Panc1 (cell line): ENCODE data around the gene HUNK. TPM values are rescaled to one million over a fixed set of nuclear protein-coding genes. Genes with fewer than 3 reads are reported as not detected.

Experiments used
- ATAC-seq: fragments of 200-7000 bp; cut with Tn5 transposase; 2 replicates; pipeline ENCODE4 v1.9.1; 2020; ENCODE audit warnings: mild to moderate bottlenecking, moderate library complexity
- BruUV-seq: library from RNA; stranded (reverse); fragments of 400-500 nt; replicated peaks from 2 replicates; lab custom pipeline; 2021; lab: Mats Ljungman, UMichigan
- CTCF ChIA-PET: fragments of 300-600 bp; sonication (Branson Sonifier 250); formaldehyde crosslinking; loops from one replicate; lab custom pipeline; 2022; ENCODE audit warnings: antibody characterized with exemption; lab: Charles Lee
- POLR2A ChIA-PET: fragments of 300-600 bp; sonication (Branson Sonifier 250); formaldehyde crosslinking; loops from one replicate; lab custom pipeline; 2022; ENCODE audit warnings: antibody characterized with exemption; lab: Charles Lee
- DNase-seq: peaks from one replicate; pipeline ENCODE4 v3.0.0-alpha.2; 2010; ENCODE audit warnings: low read depth, low spot score
- H3K27ac ChIP-seq: 2 replicates; pipeline ENCODE4 v1.5.1; 2011; ENCODE audit warnings: mild to moderate bottlenecking, low read length, inconsistent platforms
- H3K27me3 ChIP-seq: fragments of 200-500 bp; sonication (Bioruptor generic); 2 replicates; pipeline ENCODE4 v1.6.0; 2014; ENCODE audit warnings: low read length, inconsistent platforms; ENCODE audit not compliant: control insufficient read depth, insufficient read depth
- H3K36me3 ChIP-seq: fragments of 200-500 bp; sonication (Bioruptor generic); 2 replicates; pipeline ENCODE4 v1.5.1; 2014; ENCODE audit warnings: inconsistent platforms, mild to moderate bottlenecking, low read length, moderate library complexity; ENCODE audit not compliant: control insufficient read depth, insufficient read depth
- H3K4me1 ChIP-seq: 2 replicates; pipeline ENCODE4 v1.5.1; 2011; ENCODE audit warnings: inconsistent platforms, mild to moderate bottlenecking, low read length, moderate library complexity; ENCODE audit not compliant: control insufficient read depth, insufficient read depth
- H3K4me3 ChIP-seq, 2 experiments: 2 replicates each; pipeline ENCODE4 v1.5.1; 2011 to 2012; ENCODE audit warnings: low read depth in 2 of 2, low read length in 2 of 2, mild to moderate bottlenecking in 2 of 2, inconsistent platforms in 1 of 2, moderate library complexity in 1 of 2
- H3K9me3 ChIP-seq: fragments of 200-500 bp; sonication (Bioruptor generic); 2 replicates; pipeline ENCODE4 v1.5.1; 2014; ENCODE audit warnings: low read depth, mild to moderate bottlenecking, inconsistent platforms, low read length, moderate library complexity; ENCODE audit not compliant: control insufficient read depth, insufficient read depth
- POLR2AphosphoS5 ChIP-seq: IDR thresholded peaks from 2 replicates; pipeline ENCODE4 v1.6.1; 2012; ENCODE audit warnings: mild to moderate bottlenecking, low read depth, low read length, moderate library complexity
- REST ChIP-seq, 2 experiments: IDR thresholded peaks; 2 replicates each; pipeline ENCODE4 v1.6.1; 2011 to 2012; ENCODE audit warnings: low read depth in 2 of 2, control low read depth in 1 of 2, low read length in 1 of 2, mild to moderate bottlenecking in 1 of 2, moderate library complexity in 1 of 2; ENCODE audit not compliant: insufficient read depth in 1 of 2
- SIN3A ChIP-seq: IDR thresholded peaks from 2 replicates; pipeline ENCODE4 v1.6.1; 2012; ENCODE audit warnings: low read depth, mild to moderate bottlenecking, low read length, moderate library complexity, borderline replicate concordance; ENCODE audit not compliant: insufficient read depth
- TCF7L2 ChIP-seq: IDR thresholded peaks from 2 replicates; pipeline ENCODE4 v1.6.1; 2011; ENCODE audit warnings: mild to moderate bottlenecking, low read depth, low read length, inconsistent platforms
- in situ Hi-C: cut with HindIII; loops from 2 replicates; pipeline ENCODE4 v1.10.0; 2016; ENCODE audit warnings: low sequenced_read_pairs, low pct_unique_long_range_greater_than_20kb
- intact Hi-C: fragments of 100-400 bp; cut with micrococcal nuclease; formaldehyde crosslinking; loops from one replicate; pipeline ENCODE4 v1.10.0; 2022; ENCODE audit not compliant: unreplicated experiment
- total RNA-seq: library from RNA; stranded (reverse); gene quantifications from one replicate; pipeline ENCODE4 v1.2.1, GENCODE V29; 2021; ENCODE audit not compliant: unreplicated experiment
- TF ChIP-seq, protein P1 (sequence below): fragments of 450-650 bp; IDR thresholded peaks from 2 replicates; pipeline ENCODE4 v1.5.1; 2017; ENCODE audit warnings: mild to moderate bottlenecking

Gene HUNK
- total RNA-seq, 1 experiment from 2014 or later: 0.05 TPM

DNA sequence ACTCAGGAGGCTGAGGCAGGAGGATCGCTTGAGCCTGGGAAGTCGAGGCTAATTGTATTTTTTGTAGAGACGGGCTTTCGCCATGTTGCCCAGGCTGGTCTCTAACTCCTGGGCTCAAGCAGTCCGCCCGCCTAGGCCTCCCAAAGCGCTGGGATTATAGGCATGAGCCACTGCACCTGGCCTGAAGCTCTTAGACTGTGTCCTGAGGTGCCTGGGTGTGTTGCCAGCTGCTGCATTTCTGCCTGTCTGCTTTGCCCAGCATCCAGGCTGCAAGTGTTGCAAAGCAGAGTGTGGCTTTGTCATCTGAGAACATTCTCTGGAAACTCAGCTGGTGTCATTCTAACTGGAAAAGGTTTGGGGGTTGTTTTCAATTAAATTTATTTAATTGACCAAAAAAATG is 105.0 kb downstream of the HUNK start:
- Histone ChIP-seq H3K4me1 (no peaks in the 10 kb centered on the region), H3K4me3 (no peak overlapping the region), H3K27ac (no peak overlapping the region), H3K9me3 (no peaks in the 10 kb centered on the region), H3K36me3 (no peaks in the 10 kb centered on the region), H3K27me3 (peaks cover 5% of the 10 kb centered on the region; the same call in 1 of the 2 replicates)
- no peak for ATAC-seq
- intact Hi-C loops: no loop called here
- CTCF ChIA-PET: no interaction called here
- in situ Hi-C loops: no loop called here
- DNase-seq: no peak
- BruUV-seq: no TSS peak
- POLR2A ChIA-PET: no interaction called here
- TF ChIP-seq, protein P1, sequence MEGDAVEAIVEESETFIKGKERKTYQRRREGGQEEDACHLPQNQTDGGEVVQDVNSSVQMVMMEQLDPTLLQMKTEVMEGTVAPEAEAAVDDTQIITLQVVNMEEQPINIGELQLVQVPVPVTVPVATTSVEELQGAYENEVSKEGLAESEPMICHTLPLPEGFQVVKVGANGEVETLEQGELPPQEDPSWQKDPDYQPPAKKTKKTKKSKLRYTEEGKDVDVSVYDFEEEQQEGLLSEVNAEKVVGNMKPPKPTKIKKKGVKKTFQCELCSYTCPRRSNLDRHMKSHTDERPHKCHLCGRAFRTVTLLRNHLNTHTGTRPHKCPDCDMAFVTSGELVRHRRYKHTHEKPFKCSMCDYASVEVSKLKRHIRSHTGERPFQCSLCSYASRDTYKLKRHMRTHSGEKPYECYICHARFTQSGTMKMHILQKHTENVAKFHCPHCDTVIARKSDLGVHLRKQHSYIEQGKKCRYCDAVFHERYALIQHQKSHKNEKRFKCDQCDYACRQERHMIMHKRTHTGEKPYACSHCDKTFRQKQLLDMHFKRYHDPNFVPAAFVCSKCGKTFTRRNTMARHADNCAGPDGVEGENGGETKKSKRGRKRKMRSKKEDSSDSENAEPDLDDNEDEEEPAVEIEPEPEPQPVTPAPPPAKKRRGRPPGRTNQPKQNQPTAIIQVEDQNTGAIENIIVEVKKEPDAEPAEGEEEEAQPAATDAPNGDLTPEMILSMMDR: no peak

DNA sequence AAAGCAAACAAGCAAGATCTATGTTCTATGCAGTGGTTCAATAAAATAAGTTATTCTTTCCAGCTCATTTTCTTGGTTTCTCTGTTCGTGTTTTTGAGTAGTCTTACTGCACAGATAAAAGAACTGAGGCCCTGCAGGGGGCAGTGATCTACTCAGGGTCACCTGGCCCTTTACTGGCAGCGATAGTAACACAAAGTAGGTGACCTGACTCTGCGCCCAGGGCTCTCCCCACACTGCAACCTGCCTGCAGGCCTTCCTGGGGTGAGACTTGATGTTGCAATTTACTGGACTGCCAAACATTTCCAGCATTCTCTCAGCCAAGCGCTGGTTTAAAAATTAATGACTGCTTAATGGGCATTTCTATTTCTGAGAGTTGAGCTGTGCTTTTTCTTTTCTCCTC is 110.3 kb downstream of the HUNK start:
- Histone ChIP-seq H3K27ac (no peak overlapping the region), H3K4me1 (no peaks in the 10 kb centered on the region), H3K27me3 (no peaks in the 10 kb centered on the region), H3K36me3 (no peaks in the 10 kb centered on the region), H3K9me3 (no peaks in the 10 kb centered on the region), H3K4me3 (no peak overlapping the region)
- ChIA-PET CTCF (no interaction called here), POLR2A (no interaction called here)
- intact Hi-C loops (no loop called here), in situ Hi-C loops (no loop called here)
- ATAC-seq (no peak), DNase-seq (no peak)
- BruUV-seq: no TSS peak
- TF ChIP-seq POLR2AphosphoS5 (no peak), REST (IDR thresholded peaks at IDR 0.05; ENCODE audit: insufficient read depth in 1 of 2, low read depth in 2 of 2, low read length in 1 of 2) (no peak)

- H3K9me3 ChIP-seq: no peaks in the 10 kb centered on the region
- DNase-seq (no peak), ATAC-seq (no peak)
- H3K27ac ChIP-seq: no peak overlapping the region
- in situ Hi-C loops (no loop called here), intact Hi-C loops (no loop called here)
- no peaks in the 10 kb centered on the region for H3K4me1 ChIP-seq
- TF ChIP-seq SIN3A (no peak), POLR2AphosphoS5 (no peak), REST (IDR thresholded peaks at IDR 0.05; ENCODE audit: insufficient read depth in 1 of 2, low read depth in 2 of 2, low read length in 1 of 2) (no peak), TCF7L2 (no peak)
- TF ChIP-seq, protein P1: no peak
- no TSS peak for BruUV-seq
- H3K36me3 ChIP-seq: no peaks in the 10 kb centered on the region
- POLR2A ChIA-PET: no interaction called here
- CTCF ChIA-PET: no interaction called here
- no peak overlapping the region for H3K4me3 ChIP-seq
- no peaks in the 10 kb centered on the region for H3K27me3 ChIP-seq
These were observed 110.7 kb downstream of the HUNK start for GRCh38 chr21:31983554-31983953.
